K562 (cell line): ENCODE data around the gene PRELID2. TPM values are rescaled to one million over a fixed set of nuclear protein-coding genes. Genes with fewer than 3 reads are reported as not detected.

Experiments used
- AFF4 ChIP-seq: sonication (generic); formaldehyde crosslinking; IDR thresholded peaks from 2 replicates; pipeline ENCODE4 v1.8.0; 2023; ENCODE audit warnings: mild to moderate bottlenecking, missing genetic modification reagents
- BCOR ChIP-seq: fragments of 450-650 bp; IDR thresholded peaks from 2 replicates; pipeline ENCODE4 v1.6.1; 2016
- CBX5 ChIP-seq: IDR thresholded peaks from 2 replicates; pipeline ENCODE4 v1.6.1; 2014; ENCODE audit warnings: low read depth, borderline replicate concordance
- HSF4 ChIP-seq: fragments of 250-450 bp; sonication (Bioruptor Pico); IDR thresholded peaks from 2 replicates; pipeline ENCODE4 v2.1.2; 2022; ENCODE audit warnings: mild to moderate bottlenecking, moderate library complexity, borderline replicate concordance
- LCOR ChIP-seq: sonication (generic); formaldehyde crosslinking; IDR thresholded peaks from 2 replicates; pipeline ENCODE4 v1.8.0; 2022; ENCODE audit warnings: mild to moderate bottlenecking, missing genetic modification reagents
- MEF2D ChIP-seq: conservative IDR thresholded peaks from 2 replicates; pipeline ENCODE4 v1.6.1; 2016; ENCODE audit warnings: low read depth, missing genetic modification characterization, missing compliant biosample characterization
- PML ChIP-seq: IDR thresholded peaks from 2 replicates; pipeline ENCODE4 v1.6.1; 2012; ENCODE audit warnings: low read length, inconsistent platforms
- POLR2G ChIP-seq: fragments of 200-400 bp; formaldehyde crosslinking; IDR thresholded peaks from 2 replicates; pipeline ENCODE4 v1.6.1; 2017; ENCODE audit warnings: low read depth, mild to moderate bottlenecking, antibody characterized with exemption, low read length, moderate library complexity
- POLR3A ChIP-seq: IDR thresholded peaks from 2 replicates; pipeline ENCODE4 v1.6.1; 2011; ENCODE audit warnings: borderline replicate concordance, mild to moderate bottlenecking, moderate library complexity; ENCODE audit not compliant: insufficient read length, insufficient read depth; ENCODE audit errors: extremely low read depth
- PRMT5 ChIP-seq: sonication (generic); formaldehyde crosslinking; IDR thresholded peaks from 2 replicates; pipeline ENCODE4 v1.5.0; 2020; ENCODE audit warnings: missing genetic modification reagents
- SAP30 ChIP-seq: fragments of 200-600 bp; sonication (generic); IDR thresholded peaks from 2 replicates; pipeline ENCODE4 v1.6.1; 2012; ENCODE audit warnings: borderline replicate concordance, low read depth, mild to moderate bottlenecking, moderate library complexity, low read length, control low read depth, inconsistent platforms; ENCODE audit not compliant: insufficient read depth, poor library complexity, severe bottlenecking
- ZFX ChIP-seq: sonication (generic); formaldehyde crosslinking; IDR thresholded peaks from 2 replicates; pipeline ENCODE4 v1.8.0; 2022; ENCODE audit warnings: mild to moderate bottlenecking, missing genetic modification reagents, moderate library complexity
- polyA plus RNA-seq, 8 experiments: library from polyadenylated mRNA; depleted of rRNA in 4 of 8; stranded (reverse) in 5 of 8; unstranded in 3 of 8; fragments of >200 nt; fragmentation: Nextera tagmentation in 2 of 8; fragmentation: Illumina TruSeq in 1 of 8; extraction: Ambion mirVana in 2 of 8; extraction: Trizol in 1 of 8; gene quantifications; 2 replicates each; pipeline versions ENCODE4 v1.2.1 to v1.2.3, GENCODE V29; 2011 to 2014; ENCODE audit warnings: inconsistent platforms in 1 of 8, missing spikeins in 1 of 8
- total RNA-seq, 7 experiments: library from RNA; depleted of rRNA in 6 of 7; stranded (reverse); fragments of >200 nt in 6 of 7; fragmentation: Illumina TruSeq in 2 of 7; extraction: Trizol in 2 of 7; gene quantifications; 2 replicates each; pipeline versions ENCODE4 v1.2.1 to v1.2.3, GENCODE V29; 2011 to 2021; ENCODE audit warnings: low replicate concordance in 1 of 7
- TF ChIP-seq, protein P1 (sequence below): fragments of 450-650 bp; IDR thresholded peaks from 2 replicates; pipeline ENCODE4 v1.6.1; 2018; ENCODE audit not compliant: partially characterized antibody
- TF ChIP-seq, protein P2 (sequence below), 2 experiments: fragments of 150-350 bp in 1 of 2; IDR thresholded peaks; 2 replicates each; pipeline ENCODE4 v1.6.1; 2012 to 2016; ENCODE audit warnings: low read depth in 2 of 2, low read length in 2 of 2, mild to moderate bottlenecking in 1 of 2, moderate library complexity in 1 of 2
- TF ChIP-seq, protein P3 (sequence below): sonication (generic); formaldehyde crosslinking; IDR thresholded peaks from 2 replicates; pipeline ENCODE4 v1.8.0; 2022; ENCODE audit warnings: mild to moderate bottlenecking, missing genetic modification reagents

The PRELID2 gene
- total and polyA plus RNA-seq, 9 of the 15 experiments (the other 6 are each of a cell fraction or from before 2014, with no cell fraction given), result 6.4 to 68.2 (median 28.8) TPM

DNA sequence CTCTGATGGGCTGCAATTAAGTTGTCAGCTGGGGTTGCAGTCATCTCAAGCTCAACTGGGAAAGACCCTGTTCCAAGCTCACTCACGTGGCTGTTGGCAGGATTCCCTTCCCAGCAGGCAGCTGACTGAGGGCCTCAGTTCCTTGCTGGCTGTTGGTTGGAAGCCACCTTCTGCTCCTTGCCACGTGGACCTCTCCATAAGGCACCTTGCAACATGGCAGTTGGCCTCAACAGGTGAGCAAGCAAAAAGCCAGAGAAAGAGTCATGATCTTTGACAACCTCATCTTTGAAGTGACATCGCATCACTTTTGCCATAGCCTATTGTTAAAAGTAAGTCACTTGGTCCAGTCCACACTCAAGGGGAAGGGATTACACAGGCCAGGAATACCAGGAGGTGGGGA is 17.8 kb upstream of the PRELID2 start (continued):
- TF ChIP-seq AFF4 (CRISPR knock-in tag) (no peak), CBX5 (no peak), MEF2D (0 out of 2 replicates have a peak, but pooled peaks have one; percentile 23), PML (no peak), POLR3A (no peak), SAP30 (no peak), ZFX (CRISPR knock-in tag) (no peak), HSF4 (CRISPR knock-in tag) (no peak), BCOR (no peak), POLR2G (no peak), LCOR (CRISPR knock-in tag) (no peak), PRMT5 (CRISPR knock-in tag) (no peak)
- TF ChIP-seq, protein P1, sequence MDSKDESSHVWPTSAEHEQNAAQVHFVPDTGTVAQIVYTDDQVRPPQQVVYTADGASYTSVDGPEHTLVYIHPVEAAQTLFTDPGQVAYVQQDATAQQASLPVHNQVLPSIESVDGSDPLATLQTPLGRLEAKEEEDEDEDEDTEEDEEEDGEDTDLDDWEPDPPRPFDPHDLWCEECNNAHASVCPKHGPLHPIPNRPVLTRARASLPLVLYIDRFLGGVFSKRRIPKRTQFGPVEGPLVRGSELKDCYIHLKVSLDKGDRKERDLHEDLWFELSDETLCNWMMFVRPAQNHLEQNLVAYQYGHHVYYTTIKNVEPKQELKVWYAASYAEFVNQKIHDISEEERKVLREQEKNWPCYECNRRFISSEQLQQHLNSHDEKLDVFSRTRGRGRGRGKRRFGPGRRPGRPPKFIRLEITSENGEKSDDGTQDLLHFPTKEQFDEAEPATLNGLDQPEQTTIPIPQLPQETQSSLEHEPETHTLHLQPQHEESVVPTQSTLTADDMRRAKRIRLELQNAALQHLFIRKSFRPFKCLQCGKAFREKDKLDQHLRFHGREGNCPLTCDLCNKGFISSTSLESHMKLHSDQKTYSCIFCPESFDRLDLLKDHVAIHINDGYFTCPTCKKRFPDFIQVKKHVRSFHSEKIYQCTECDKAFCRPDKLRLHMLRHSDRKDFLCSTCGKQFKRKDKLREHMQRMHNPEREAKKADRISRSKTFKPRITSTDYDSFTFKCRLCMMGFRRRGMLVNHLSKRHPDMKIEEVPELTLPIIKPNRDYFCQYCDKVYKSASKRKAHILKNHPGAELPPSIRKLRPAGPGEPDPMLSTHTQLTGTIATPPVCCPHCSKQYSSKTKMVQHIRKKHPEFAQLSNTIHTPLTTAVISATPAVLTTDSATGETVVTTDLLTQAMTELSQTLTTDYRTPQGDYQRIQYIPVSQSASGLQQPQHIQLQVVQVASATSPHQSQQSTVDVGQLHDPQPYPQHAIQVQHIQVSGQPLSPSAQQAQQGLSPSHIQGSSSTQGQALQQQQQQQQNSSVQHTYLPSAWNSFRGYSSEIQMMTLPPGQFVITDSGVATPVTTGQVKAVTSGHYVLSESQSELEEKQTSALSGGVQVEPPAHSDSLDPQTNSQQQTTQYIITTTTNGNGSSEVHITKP, result peak; percentile 15
- TF ChIP-seq, protein P2, sequence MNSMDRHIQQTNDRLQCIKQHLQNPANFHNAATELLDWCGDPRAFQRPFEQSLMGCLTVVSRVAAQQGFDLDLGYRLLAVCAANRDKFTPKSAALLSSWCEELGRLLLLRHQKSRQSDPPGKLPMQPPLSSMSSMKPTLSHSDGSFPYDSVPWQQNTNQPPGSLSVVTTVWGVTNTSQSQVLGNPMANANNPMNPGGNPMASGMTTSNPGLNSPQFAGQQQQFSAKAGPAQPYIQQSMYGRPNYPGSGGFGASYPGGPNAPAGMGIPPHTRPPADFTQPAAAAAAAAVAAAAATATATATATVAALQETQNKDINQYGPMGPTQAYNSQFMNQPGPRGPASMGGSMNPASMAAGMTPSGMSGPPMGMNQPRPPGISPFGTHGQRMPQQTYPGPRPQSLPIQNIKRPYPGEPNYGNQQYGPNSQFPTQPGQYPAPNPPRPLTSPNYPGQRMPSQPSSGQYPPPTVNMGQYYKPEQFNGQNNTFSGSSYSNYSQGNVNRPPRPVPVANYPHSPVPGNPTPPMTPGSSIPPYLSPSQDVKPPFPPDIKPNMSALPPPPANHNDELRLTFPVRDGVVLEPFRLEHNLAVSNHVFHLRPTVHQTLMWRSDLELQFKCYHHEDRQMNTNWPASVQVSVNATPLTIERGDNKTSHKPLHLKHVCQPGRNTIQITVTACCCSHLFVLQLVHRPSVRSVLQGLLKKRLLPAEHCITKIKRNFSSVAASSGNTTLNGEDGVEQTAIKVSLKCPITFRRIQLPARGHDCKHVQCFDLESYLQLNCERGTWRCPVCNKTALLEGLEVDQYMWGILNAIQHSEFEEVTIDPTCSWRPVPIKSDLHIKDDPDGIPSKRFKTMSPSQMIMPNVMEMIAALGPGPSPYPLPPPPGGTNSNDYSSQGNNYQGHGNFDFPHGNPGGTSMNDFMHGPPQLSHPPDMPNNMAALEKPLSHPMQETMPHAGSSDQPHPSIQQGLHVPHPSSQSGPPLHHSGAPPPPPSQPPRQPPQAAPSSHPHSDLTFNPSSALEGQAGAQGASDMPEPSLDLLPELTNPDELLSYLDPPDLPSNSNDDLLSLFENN (IDR thresholded peaks at IDR 0.05; ENCODE audit: low read depth in 2 of 2, low read length in 2 of 2), result no peak
- TF ChIP-seq, protein P3, sequence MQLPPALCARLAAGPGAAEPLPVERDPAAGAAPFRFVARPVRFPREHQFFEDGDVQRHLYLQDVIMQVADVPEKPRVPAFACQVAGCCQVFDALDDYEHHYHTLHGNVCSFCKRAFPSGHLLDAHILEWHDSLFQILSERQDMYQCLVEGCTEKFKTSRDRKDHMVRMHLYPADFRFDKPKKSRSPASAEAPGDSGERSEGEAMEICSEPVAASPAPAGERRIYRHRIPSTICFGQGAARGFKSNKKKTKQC (CRISPR knock-in tag), result no peak
